GM19397 (cell line): ENCODE measurements around the gene C2CD3.

Source experiments
- ATAC-seq: cut with Tn5 transposase; IDR thresholded peaks from one replicate; pipeline ENCODE4 v1.9.1; 2021; ENCODE audit warnings: mild to moderate bottlenecking, moderate library complexity; ENCODE audit not compliant: unreplicated experiment

The C2CD3 gene

DNA sequence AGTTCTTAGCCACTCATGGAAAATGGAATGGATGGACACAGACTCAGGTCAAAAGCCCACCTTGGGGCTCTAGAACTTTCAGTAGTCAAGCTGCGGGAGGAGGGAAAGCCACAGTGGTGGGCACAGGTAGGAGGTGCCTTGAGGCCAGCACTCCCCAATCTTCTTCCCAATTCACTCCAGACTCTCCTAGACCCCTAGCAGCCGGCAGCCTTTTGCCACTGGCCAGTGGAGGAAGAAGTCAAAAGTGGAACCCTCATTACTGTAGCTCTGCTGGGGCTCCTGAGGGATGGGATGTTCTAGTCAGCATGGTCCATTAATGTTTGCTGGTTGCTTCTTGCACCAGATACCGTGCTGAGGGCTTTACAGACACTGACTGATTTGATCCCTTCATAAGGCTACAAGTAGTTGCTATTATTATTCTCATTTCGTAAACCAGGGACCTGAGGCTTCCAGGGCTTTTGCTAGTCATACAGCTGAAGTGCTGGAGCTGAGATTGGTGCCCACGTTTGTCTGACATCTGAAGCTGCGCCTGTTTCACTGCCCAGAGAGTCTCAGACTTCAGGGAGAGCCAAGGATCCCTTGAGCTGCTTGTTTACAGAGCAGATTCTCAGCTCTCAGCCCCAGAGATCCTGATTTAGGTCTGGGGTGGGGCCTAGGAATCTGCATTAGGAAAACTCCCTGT, 163.0 kb downstream of the C2CD3 start:
- no peak for ATAC-seq

DNA sequence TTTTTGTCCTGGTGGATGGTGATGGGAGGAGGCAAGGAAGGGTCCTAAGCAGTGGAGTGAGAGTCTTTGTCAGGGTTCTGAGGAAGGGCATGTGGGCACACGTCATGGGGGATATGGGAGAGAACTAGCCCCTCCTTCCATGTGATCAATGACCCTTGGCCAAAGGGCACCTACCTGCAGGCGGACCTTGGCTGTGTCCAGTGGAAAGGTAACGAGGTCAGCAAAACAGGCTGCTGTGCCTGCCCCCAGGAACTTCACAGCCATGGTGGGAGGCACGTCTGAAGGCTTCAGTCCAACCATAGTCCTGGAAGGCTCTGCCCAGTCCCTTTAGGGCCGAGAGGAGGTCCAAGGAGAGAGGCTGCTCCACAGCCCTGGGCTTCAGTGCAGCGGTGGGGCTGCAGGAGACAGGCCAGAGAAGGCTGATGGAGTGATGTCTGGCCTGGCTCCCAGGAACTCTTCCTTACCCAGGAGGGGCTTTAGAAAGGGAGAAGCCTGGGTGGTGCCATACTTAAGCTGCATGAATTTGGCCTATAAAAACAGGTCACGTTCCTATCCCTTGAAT, 164.0 kb downstream of the C2CD3 start:
- no peak for ATAC-seq

- no peak for ATAC-seq
These were observed 164.9 kb downstream of the C2CD3 start for GRCh38 chr11:74005721-74006517.

GRCh38 chr11:74004759-74005615, 165.8 kb downstream of the C2CD3 start:
- no peak for ATAC-seq

GRCh38 chr11:74004046-74004695, 166.6 kb downstream of the C2CD3 start:
- ATAC-seq = no peak

- no peak for ATAC-seq
These were observed 168.0 kb downstream of the C2CD3 start for GRCh38 chr11:74002832-74003231.

- ATAC-seq = no peak
These were observed 168.9 kb downstream of the C2CD3 start for GRCh38 chr11:74001822-74002286.

DNA sequence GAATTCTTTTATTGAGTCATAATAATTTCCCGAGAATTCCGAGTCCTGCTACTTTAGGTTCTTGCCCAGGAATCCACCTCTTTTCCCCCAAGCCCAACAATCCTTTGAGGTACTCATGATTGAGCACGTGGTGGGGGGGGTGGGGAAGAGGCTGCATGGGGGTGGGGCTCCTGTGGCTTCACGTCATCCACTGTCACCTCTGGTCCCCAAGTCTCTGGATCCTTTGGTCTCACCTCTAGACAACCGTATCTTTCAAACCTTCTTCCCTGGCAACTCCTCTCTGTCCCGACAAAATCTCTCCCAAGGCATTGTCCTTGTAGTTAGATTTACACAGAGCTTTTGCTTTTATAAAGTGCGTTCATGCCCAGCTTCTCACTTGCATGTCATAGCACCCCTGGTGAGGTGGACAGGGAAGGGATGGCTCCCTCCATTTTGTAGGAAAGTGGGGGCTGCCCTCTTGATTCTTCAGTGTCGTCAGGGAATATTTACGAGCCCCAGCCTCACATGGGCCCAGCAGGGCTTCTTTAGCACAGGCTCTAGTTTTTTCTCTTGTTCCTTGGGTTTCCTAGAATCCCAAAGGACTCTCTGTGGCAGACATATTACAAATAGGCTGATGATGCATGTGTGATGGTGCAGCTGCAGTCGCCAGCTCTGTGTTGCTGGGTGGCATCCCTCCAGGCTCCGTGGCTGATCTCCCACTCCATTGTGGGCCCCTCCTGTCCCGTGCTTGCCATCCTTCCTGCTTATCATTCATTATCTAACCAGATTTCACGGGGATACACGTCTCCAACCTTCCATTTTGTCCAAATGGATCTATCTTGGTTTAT, 170.3 kb downstream of the C2CD3 start:
- ATAC-seq = no peak

DNA sequence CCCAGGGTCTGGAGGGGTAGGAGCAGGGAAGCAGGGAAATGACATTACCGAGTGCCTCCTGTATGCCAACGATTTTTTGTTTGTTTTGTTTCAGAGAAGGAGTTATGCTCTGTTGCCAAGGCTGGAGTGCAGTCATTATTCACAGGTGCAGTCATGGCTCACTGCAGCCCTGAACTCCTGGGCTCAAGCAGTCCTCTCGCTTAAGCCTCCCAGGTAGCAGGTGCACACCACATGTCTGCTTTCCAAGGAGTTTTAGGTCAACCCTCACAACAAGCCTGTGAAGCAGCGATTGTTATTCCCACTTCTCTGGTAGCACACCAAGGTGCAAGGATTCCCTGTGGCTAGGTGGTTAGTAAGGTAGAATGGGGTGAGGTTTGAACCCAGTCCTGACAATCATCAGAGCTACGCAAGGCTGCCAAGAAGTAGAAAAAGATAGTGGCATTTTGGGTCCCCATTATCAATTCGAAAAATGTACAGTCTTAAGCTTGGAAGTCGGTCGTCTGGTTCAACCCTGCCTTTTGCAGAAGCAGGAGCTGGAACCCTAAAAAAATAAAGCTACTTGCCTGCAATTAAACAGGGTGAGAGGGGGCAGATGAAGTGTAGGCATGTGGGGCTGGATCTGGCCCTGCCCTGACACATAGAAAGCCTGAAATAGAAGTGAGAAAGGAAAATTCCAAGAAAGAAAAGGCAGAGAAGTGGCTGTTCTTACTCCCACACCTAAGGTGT, 171.1 kb downstream of the C2CD3 start:
- no peak for ATAC-seq

GRCh38 chr11:73998846-73999575, 171.8 kb downstream of the C2CD3 start:
- no peak for ATAC-seq

DNA sequence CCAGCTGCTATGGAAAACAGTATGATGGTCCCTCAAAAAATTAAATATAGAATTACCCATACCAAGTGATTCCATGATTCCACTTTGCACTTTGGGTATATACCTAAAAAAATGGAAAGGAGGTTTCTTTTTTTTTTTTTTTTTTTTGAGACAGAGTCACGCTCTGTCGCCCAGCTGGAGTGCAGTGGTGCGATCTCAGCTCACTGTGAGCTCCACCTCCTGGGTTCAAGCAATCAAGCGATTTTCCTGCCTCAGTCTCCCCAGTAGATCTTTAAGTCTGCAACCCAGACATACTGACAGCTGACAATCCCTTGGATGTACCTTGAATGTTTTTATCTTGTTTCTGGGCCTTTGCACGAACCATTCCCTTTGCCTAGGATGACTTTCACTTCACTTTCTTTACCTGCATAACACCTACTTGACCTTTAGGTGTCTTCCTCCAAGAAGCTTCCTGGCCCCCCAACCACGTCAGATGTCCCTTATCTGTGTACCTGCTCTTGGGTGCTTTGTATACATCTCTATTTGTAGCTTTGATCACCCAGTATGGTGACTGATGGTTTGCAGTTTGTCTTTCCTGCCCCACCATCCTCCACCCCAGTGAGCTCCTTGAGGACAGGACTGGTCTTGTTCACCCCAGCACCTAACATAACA, 173.6 kb downstream of the C2CD3 start:
- ATAC-seq = no peak

GRCh38 chr11:73996161-73996747, 174.5 kb downstream of the C2CD3 start:
- ATAC-seq = no peak

- ATAC-seq = no peak
These were observed 175.1 kb downstream of the C2CD3 start for GRCh38 chr11:73995731-73996130.

- ATAC-seq = no peak
These were observed 175.6 kb downstream of the C2CD3 start for GRCh38 chr11:73995247-73995646.

DNA sequence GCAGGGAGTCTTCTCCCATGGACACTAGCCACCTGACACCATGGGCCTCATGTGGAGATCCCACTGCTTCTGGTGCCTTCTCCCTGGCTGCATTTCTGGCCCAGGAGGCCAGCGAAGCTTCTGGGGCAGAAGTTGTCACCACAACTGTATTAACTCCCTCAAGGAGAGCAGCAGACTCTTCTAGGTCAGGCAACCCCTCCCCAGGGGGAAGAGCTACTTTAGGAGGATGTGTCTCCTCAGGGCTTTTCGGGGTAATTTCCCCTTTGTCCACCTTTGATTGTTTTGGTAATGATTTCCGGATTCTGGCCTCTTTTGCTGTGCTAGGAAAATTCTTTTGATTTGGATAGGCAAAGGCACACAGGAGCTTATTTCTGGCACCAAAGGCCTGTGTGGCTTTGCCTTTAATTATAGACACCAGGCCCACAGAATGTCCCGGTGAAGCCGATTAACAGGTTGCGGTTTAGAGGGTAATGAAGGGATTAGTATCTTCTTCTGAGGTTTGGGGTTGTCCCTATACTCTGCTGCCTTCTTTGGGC, 179.3 kb downstream of the C2CD3 start:
- no peak for ATAC-seq

DNA sequence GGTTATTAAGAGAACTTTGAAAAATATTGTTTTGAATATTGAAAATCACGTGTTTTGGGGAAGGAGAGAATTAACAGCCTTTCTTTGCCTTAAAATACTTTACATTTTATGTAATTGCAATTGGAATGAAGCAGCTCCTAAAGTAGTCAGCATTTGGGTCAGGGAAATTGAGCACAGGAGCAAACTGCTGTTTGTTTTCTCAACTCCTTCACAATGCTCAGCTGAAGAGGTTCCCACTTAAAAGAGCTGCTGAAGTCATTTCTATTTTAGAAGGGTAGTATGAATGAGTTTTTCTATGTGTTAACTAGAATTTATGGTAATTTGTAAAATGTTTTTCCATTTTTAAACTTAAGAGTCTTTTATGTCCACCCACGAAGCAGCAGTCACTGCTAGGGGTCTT, 180.1 kb downstream of the C2CD3 start:
- no peak for ATAC-seq

DNA sequence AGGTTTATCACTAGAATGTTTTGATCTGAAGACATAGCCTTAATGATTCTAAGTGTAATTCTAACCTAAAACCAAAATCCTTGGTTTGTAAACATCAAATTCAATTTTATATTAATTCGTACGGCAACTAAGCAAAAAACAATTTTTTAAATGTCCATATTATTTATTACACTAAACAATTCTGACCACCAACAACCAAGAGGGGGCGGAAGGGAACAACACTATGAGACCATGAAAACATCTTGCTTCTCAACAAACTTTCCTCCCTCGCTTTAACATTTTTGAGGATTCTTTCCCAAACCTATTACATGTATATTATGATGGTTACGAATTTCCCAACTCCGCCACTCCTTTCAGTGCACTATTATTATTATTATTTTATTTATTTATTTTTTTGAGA, 181.6 kb downstream of the C2CD3 start:
- ATAC-seq = no peak
